Activated naive CD4-positive, alpha-beta T cell treated with anti-CD3 and anti-CD28 coated beads, Interleukin-2, amount 50 U/mL, for 24 hours (primary cell): ENCODE measurements around the gene PRKAG3.
"Not testable (repeated sequence)": the region's sequence is repeated elsewhere in the genome, so short reads cannot be mapped to it uniquely, and the experiment has no call there.

Experiments used
- H3K27ac Mint-ChIP-seq: one replicate; pipeline ENCODE4 v1.8.0; 2021; ENCODE audit warnings: mild to moderate bottlenecking, mixed read lengths
- H3K27me3 Mint-ChIP-seq: one replicate; pipeline ENCODE4 v1.8.0; 2021; ENCODE audit warnings: mixed read lengths
- H3K36me3 Mint-ChIP-seq: one replicate; pipeline ENCODE4 v1.8.0; 2021; ENCODE audit warnings: mixed read lengths
- H3K4me1 Mint-ChIP-seq: one replicate; pipeline ENCODE4 v1.8.0; 2021; ENCODE audit warnings: mixed read lengths
- H3K4me3 Mint-ChIP-seq: one replicate; pipeline ENCODE4 v1.8.0; 2021; ENCODE audit warnings: mild to moderate bottlenecking, mixed read lengths
- H3K9me3 Mint-ChIP-seq: one replicate; pipeline ENCODE4 v1.8.0; 2021; ENCODE audit warnings: mixed read lengths

Gene PRKAG3

GRCh38 chr2:218856896-218857243 lies 25.3 kb upstream of the PRKAG3 start:
- H3K4me1 Mint-ChIP-seq: peaks cover 17% of the 10 kb centered on the region
- no peak overlapping the region for H3K4me3 Mint-ChIP-seq
- H3K36me3 Mint-ChIP-seq: no peaks in the 10 kb centered on the region
- no peaks in the 10 kb centered on the region for H3K9me3 Mint-ChIP-seq
- H3K27ac Mint-ChIP-seq: no peak overlapping the region
- H3K27me3 Mint-ChIP-seq: peaks cover 60% of the 10 kb centered on the region

GRCh38 chr2:218856167-218856895 lies 24.7 kb upstream of the PRKAG3 start:
- Mint-ChIP-seq H3K4me1 (peaks cover 12% of the 10 kb centered on the region), H3K27ac (no peak overlapping the region), H3K36me3 (no peaks in the 10 kb centered on the region), H3K9me3 (no peaks in the 10 kb centered on the region), H3K4me3 (no peak overlapping the region), H3K27me3 (peaks cover 57% of the 10 kb centered on the region)

GRCh38 chr2:218855305-218856166 lies 23.9 kb upstream of the PRKAG3 start:
- Mint-ChIP-seq H3K27me3 (peaks cover 55% of the 10 kb centered on the region), H3K36me3 (no peaks in the 10 kb centered on the region), H3K4me3 (no peak overlapping the region), H3K4me1 (peaks cover 5% of the 10 kb centered on the region), H3K9me3 (no peaks in the 10 kb centered on the region), H3K27ac (no peak overlapping the region)

- H3K4me1 Mint-ChIP-seq: no peaks in the 10 kb centered on the region
- no peak overlapping the region for H3K27ac Mint-ChIP-seq
- no peaks in the 10 kb centered on the region for H3K36me3 Mint-ChIP-seq
- no peaks in the 10 kb centered on the region for H3K9me3 Mint-ChIP-seq
- H3K4me3 Mint-ChIP-seq: no peak overlapping the region
- H3K27me3 Mint-ChIP-seq: peaks cover 54% of the 10 kb centered on the region
Observed at GRCh38 chr2:218854860-218855259, 23.3 kb upstream of the PRKAG3 start.

- no peak overlapping the region for H3K4me3 Mint-ChIP-seq
- H3K4me1 Mint-ChIP-seq: no peaks in the 10 kb centered on the region
- peak overlapping the region; percentile 53 for H3K27ac Mint-ChIP-seq
- peaks cover 49% of the 10 kb centered on the region for H3K27me3 Mint-ChIP-seq
- H3K9me3 Mint-ChIP-seq: no peaks in the 10 kb centered on the region
- H3K36me3 Mint-ChIP-seq: no peaks in the 10 kb centered on the region
Observed at GRCh38 chr2:218853766-218854165, 22.2 kb upstream of the PRKAG3 start.

GRCh38 chr2:218852911-218853667 lies 21.5 kb upstream of the PRKAG3 start:
- peaks cover 45% of the 10 kb centered on the region for H3K27me3 Mint-ChIP-seq
- H3K9me3 Mint-ChIP-seq: no peaks in the 10 kb centered on the region
- no peaks in the 10 kb centered on the region for H3K36me3 Mint-ChIP-seq
- H3K4me1 Mint-ChIP-seq: no peaks in the 10 kb centered on the region
- no peak overlapping the region for H3K27ac Mint-ChIP-seq
- H3K4me3 Mint-ChIP-seq: no peak overlapping the region

GRCh38 chr2:218851286-218851685 lies 19.7 kb upstream of the PRKAG3 start:
- Mint-ChIP-seq H3K9me3 (no peaks in the 10 kb centered on the region), H3K4me1 (no peaks in the 10 kb centered on the region), H3K27me3 (peaks cover 37% of the 10 kb centered on the region), H3K4me3 (no peak overlapping the region), H3K27ac (no peak overlapping the region), H3K36me3 (no peaks in the 10 kb centered on the region)

GRCh38 chr2:218850796-218851195 lies 19.2 kb upstream of the PRKAG3 start:
- H3K27ac Mint-ChIP-seq: no peak overlapping the region
- peaks cover 33% of the 10 kb centered on the region for H3K27me3 Mint-ChIP-seq
- H3K36me3 Mint-ChIP-seq: no peaks in the 10 kb centered on the region
- no peaks in the 10 kb centered on the region for H3K9me3 Mint-ChIP-seq
- no peak overlapping the region for H3K4me3 Mint-ChIP-seq
- no peaks in the 10 kb centered on the region for H3K4me1 Mint-ChIP-seq

- Mint-ChIP-seq H3K27ac (no peak overlapping the region), H3K4me3 (no peak overlapping the region)
Observed at GRCh38 chr2:218849721-218850120, 18.1 kb upstream of the PRKAG3 start.

GRCh38 chr2:218846963-218847362 lies 15.4 kb upstream of the PRKAG3 start:
- not testable (repeated sequence) for H3K9me3 Mint-ChIP-seq, H3K36me3 Mint-ChIP-seq, H3K4me3 Mint-ChIP-seq, H3K4me1 Mint-ChIP-seq, H3K27ac Mint-ChIP-seq
- peaks cover 18% of the 10 kb centered on the region for H3K27me3 Mint-ChIP-seq

More at GRCh38 chr2:218849721-218850120, 18.1 kb upstream of the PRKAG3 start:
- H3K27me3 Mint-ChIP-seq: peaks cover 25% of the 10 kb centered on the region
- no peaks in the 10 kb centered on the region for H3K9me3 Mint-ChIP-seq
- H3K36me3 Mint-ChIP-seq: no peaks in the 10 kb centered on the region
- no peaks in the 10 kb centered on the region for H3K4me1 Mint-ChIP-seq

- H3K9me3 Mint-ChIP-seq, H3K4me3 Mint-ChIP-seq, H3K36me3 Mint-ChIP-seq, H3K4me1 Mint-ChIP-seq: not testable (repeated sequence)
- H3K27ac Mint-ChIP-seq: peak overlapping the region; percentile 32
- peaks cover 22% of the 10 kb centered on the region for H3K27me3 Mint-ChIP-seq
Observed at GRCh38 chr2:218844334-218844733, 12.7 kb upstream of the PRKAG3 start.

GRCh38 chr2:218839888-218840287 lies 8.3 kb upstream of the PRKAG3 start:
- H3K36me3 Mint-ChIP-seq: peaks cover 1% of the 10 kb centered on the region
- peaks cover 38% of the 10 kb centered on the region for H3K27me3 Mint-ChIP-seq
- no peaks in the 10 kb centered on the region for H3K4me1 Mint-ChIP-seq
- no peak overlapping the region for H3K4me3 Mint-ChIP-seq
- peaks cover 15% of the 10 kb centered on the region for H3K9me3 Mint-ChIP-seq
- no peak overlapping the region for H3K27ac Mint-ChIP-seq

GRCh38 chr2:218839430-218839829 lies 7.8 kb upstream of the PRKAG3 start:
- no peak overlapping the region for H3K4me3 Mint-ChIP-seq
- no peaks in the 10 kb centered on the region for H3K4me1 Mint-ChIP-seq
- H3K27me3 Mint-ChIP-seq: peaks cover 38% of the 10 kb centered on the region
- no peak overlapping the region for H3K27ac Mint-ChIP-seq
- peaks cover 15% of the 10 kb centered on the region for H3K9me3 Mint-ChIP-seq
- peaks cover 1% of the 10 kb centered on the region for H3K36me3 Mint-ChIP-seq

- no peaks in the 10 kb centered on the region for H3K4me1 Mint-ChIP-seq
- peaks cover 1% of the 10 kb centered on the region for H3K36me3 Mint-ChIP-seq
- H3K27me3 Mint-ChIP-seq: peaks cover 38% of the 10 kb centered on the region
- no peak overlapping the region for H3K27ac Mint-ChIP-seq
- no peak overlapping the region for H3K4me3 Mint-ChIP-seq
- H3K9me3 Mint-ChIP-seq: peaks cover 15% of the 10 kb centered on the region
Observed at GRCh38 chr2:218837495-218837894, 5.9 kb upstream of the PRKAG3 start.

GRCh38 chr2:218834685-218835084 lies 3.1 kb upstream of the PRKAG3 start:
- Mint-ChIP-seq H3K4me3 (no peak overlapping the region), H3K9me3 (peaks cover 15% of the 10 kb centered on the region), H3K36me3 (peaks cover 1% of the 10 kb centered on the region), H3K4me1 (no peaks in the 10 kb centered on the region), H3K27me3 (peaks cover 39% of the 10 kb centered on the region), H3K27ac (no peak overlapping the region)
